OCI-LY7 (cell line): ENCODE results near the gene ITGB2. TPM values are rescaled to one million over a fixed set of nuclear protein-coding genes. Genes with fewer than 3 reads are reported as not detected.

ENCODE experiments used
- BruUV-seq: library from RNA; stranded (reverse); fragments of 400-500 nt; replicated peaks from 2 replicates; lab custom pipeline; 2021; lab: Mats Ljungman, UMichigan
- CTCF ChIA-PET: fragments of 300-600 bp; sonication (Branson Sonifier 250); formaldehyde crosslinking; loops from one replicate; lab custom pipeline; 2022; ENCODE audit warnings: antibody characterized with exemption; ENCODE audit not compliant: unreplicated experiment; lab: Charles Lee
- POLR2A ChIA-PET: fragments of 300-600 bp; sonication (Branson Sonifier 250); formaldehyde crosslinking; loops from one replicate; lab custom pipeline; 2022; ENCODE audit warnings: antibody characterized with exemption; lab: Charles Lee
- DNase-seq: peaks from one replicate; pipeline ENCODE4 v3.0.0-alpha.2; 2015; ENCODE audit warnings: low spot score
- H2AFZ ChIP-seq: fragments of 200-600 bp; sonication (generic), shearing (Covaris generic); 2 replicates; pipeline ENCODE4 v1.6.1; 2014; ENCODE audit warnings: mild to moderate bottlenecking, antibody characterized with exemption, low read length, moderate library complexity
- H3K27ac ChIP-seq: fragments of 200-600 bp; sonication (generic); 2 replicates; pipeline ENCODE4 v1.5.1; 2014; ENCODE audit warnings: mixed run types, low read depth, mild to moderate bottlenecking, moderate library complexity, low read length, inconsistent platforms; ENCODE audit not compliant: poor library complexity, severe bottlenecking
- H3K36me3 ChIP-seq: fragments of 200-600 bp; sonication (generic); 2 replicates; pipeline ENCODE4 v1.6.1; 2014; ENCODE audit warnings: mild to moderate bottlenecking, antibody characterized with exemption, low read length, moderate library complexity, mixed read lengths; ENCODE audit not compliant: insufficient read depth
- H3K4me1 ChIP-seq: fragments of 200-600 bp; sonication (generic); 2 replicates; pipeline ENCODE4 v1.5.1; 2014; ENCODE audit warnings: mild to moderate bottlenecking, low read length; ENCODE audit not compliant: insufficient read depth, poor library complexity, severe bottlenecking
- H3K4me2 ChIP-seq: fragments of 200-600 bp; sonication (generic); 2 replicates; pipeline ENCODE4 v1.6.1; 2014; ENCODE audit warnings: mild to moderate bottlenecking, low read length
- H3K4me3 ChIP-seq: fragments of 200-600 bp; sonication (generic); 2 replicates; pipeline ENCODE4 v1.5.1; 2014; ENCODE audit warnings: mild to moderate bottlenecking, low read depth, low read length; ENCODE audit not compliant: poor library complexity, severe bottlenecking
- H3K79me2 ChIP-seq: fragments of 200-600 bp; sonication (generic); 2 replicates; pipeline ENCODE4 v1.6.1; 2016; ENCODE audit warnings: low read depth, mild to moderate bottlenecking, low read length, moderate library complexity, mixed read lengths; ENCODE audit not compliant: insufficient read depth
- H3K9me2 ChIP-seq: fragments of 200-600 bp; sonication (generic); 2 replicates; pipeline ENCODE4 v1.6.1; 2016; ENCODE audit warnings: mild to moderate bottlenecking, low read length, mixed read lengths; ENCODE audit not compliant: insufficient read depth
- H3K9me3 ChIP-seq: fragments of 200-600 bp; sonication (generic); 2 replicates; pipeline ENCODE4 v1.6.1; 2014; ENCODE audit warnings: mild to moderate bottlenecking, mixed run types, low read length, mixed read lengths
- H4K20me1 ChIP-seq: fragments of 200-600 bp; sonication (generic); 2 replicates; pipeline ENCODE4 v1.6.1; 2014; ENCODE audit warnings: mild to moderate bottlenecking, antibody characterized with exemption, low read length, moderate library complexity, mixed read lengths; ENCODE audit not compliant: insufficient read depth
- EZH2phosphoT487 ChIP-seq: fragments of 200-600 bp; sonication (generic); IDR thresholded peaks from 2 replicates; pipeline ENCODE4 v1.6.1; 2018; ENCODE audit warnings: low read depth, borderline replicate concordance, mild to moderate bottlenecking, mixed run types, antibody characterized with exemption, low read length, moderate library complexity, mixed read lengths
- intact Hi-C: fragments of 100-400 bp; cut with micrococcal nuclease; formaldehyde crosslinking; loops from one replicate; pipeline ENCODE4 v1.10.0; 2022; ENCODE audit not compliant: unreplicated experiment
- total RNA-seq, 2 experiments: library from RNA; depleted of rRNA in 1 of 2; stranded (reverse); fragments of >200 nt in 1 of 2; shearing (Covaris generic) in 1 of 2; gene quantifications; 2 replicates each; pipeline ENCODE4 v1.2.3, GENCODE V29; 2014 to 2022
- TF ChIP-seq, protein P1 (sequence below): fragments of 200-600 bp; sonication (generic); conservative IDR thresholded peaks from 2 replicates; pipeline ENCODE4 v1.5.1; 2014; ENCODE audit warnings: mild to moderate bottlenecking, antibody characterized with exemption, low read length, moderate library complexity, mixed read lengths

The ITGB2 gene
- total RNA-seq, 2 experiments from 2014 or later, result 11.6 to 78.9 TPM

DNA sequence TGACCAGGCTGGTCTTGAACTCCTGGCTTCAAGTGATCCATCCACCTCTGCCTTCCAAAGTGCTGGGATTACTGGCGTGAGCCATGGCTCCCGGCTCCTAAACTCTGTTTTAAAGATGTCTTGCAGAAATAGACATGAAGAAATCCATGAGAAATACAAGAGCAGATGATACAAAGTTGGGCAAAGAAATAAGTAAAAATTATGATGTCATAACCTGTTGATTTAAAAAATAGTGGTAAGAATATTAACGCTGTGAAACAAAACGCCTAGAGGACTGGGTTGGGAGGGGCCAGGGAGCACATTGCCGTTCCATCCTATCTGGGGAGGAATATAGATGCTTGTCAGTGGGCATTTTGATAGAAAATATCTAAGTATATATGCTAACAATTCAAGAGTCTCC, 1.2 kb upstream of the ITGB2 start:
- POLR2A ChIA-PET, result no interaction called here
- H3K4me2 ChIP-seq, result no peak overlapping the region
- TF ChIP-seq EZH2phosphoT487, result no peak
- TF ChIP-seq, protein P1, sequence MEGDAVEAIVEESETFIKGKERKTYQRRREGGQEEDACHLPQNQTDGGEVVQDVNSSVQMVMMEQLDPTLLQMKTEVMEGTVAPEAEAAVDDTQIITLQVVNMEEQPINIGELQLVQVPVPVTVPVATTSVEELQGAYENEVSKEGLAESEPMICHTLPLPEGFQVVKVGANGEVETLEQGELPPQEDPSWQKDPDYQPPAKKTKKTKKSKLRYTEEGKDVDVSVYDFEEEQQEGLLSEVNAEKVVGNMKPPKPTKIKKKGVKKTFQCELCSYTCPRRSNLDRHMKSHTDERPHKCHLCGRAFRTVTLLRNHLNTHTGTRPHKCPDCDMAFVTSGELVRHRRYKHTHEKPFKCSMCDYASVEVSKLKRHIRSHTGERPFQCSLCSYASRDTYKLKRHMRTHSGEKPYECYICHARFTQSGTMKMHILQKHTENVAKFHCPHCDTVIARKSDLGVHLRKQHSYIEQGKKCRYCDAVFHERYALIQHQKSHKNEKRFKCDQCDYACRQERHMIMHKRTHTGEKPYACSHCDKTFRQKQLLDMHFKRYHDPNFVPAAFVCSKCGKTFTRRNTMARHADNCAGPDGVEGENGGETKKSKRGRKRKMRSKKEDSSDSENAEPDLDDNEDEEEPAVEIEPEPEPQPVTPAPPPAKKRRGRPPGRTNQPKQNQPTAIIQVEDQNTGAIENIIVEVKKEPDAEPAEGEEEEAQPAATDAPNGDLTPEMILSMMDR, result no peak
- no peak overlapping the region for H3K27ac ChIP-seq
- intact Hi-C loops, result no loop called here
- H3K79me2 ChIP-seq, result no peaks in the 10 kb centered on the region
- H4K20me1 ChIP-seq, result no peaks in the 10 kb centered on the region
- H2AFZ ChIP-seq, result no peak overlapping the region
- CTCF ChIA-PET, result no interaction called here
- no peaks in the 10 kb centered on the region for H3K9me3 ChIP-seq
- H3K9me2 ChIP-seq, result no peaks in the 10 kb centered on the region
- H3K36me3 ChIP-seq, result no peaks in the 10 kb centered on the region
- DNase-seq, result no peak
- H3K4me3 ChIP-seq, result no peak overlapping the region
- H3K4me1 ChIP-seq, result peaks cover 20% of the 10 kb centered on the region
- no TSS peak for BruUV-seq

DNA sequence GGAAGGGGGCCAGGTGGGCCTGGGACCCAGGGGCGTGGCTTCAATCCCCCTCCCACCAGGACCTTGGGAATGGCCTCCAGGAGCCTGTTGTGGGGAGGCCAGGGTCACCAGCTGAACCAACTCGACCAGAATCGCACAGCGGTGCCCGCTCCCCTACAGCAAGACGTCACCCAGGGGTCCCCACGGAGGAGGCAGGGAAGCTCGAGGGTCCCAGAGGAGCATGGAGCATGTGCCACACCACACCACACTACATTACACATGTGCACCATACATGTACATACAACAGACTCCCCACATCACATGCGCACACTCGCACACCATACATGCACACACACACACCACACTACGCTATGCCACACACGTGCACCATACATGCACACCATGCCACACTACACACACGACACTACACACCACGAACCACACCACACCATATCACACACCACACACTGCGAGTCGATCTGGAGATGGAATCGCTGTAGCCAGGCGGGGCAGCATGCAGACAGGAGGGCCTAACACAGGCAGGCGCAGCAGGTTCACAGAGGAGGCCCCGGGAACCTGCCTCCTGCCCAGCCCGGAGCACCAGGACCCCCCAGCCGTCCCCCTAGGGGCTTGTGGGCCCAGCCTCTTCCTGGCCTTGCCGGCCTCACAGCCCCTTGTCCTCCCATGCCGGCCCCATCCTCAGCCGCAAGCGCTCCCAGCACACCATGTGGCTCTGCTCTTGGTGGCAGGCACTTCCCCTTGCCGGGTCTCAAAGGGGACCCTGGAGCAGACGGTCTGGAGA, 596 bp downstream of the ITGB2 start:
- TF ChIP-seq EZH2phosphoT487, result no peak
- TF ChIP-seq, protein P1, result no peak
- H3K9me2 ChIP-seq, result no peaks in the 10 kb centered on the region
- POLR2A ChIA-PET, result interaction anchor here (0.7 to 1.1 kb wide), 2 partner anchors 9 to 20 kb away, joined by 3 read pairs; no protein-coding TSS in a partner anchor
- H3K4me3 ChIP-seq, result no peak overlapping the region
- peaks cover 16% of the 10 kb centered on the region for H3K4me1 ChIP-seq
- no peaks in the 10 kb centered on the region for H4K20me1 ChIP-seq
- H2AFZ ChIP-seq, result no peak overlapping the region
- CTCF ChIA-PET, result interaction anchor here (1.1 kb wide), 1 partner anchor 7 kb away, joined by 3 read pairs; no protein-coding TSS in a partner anchor
- DNase-seq, result no peak
- H3K9me3 ChIP-seq, result no peaks in the 10 kb centered on the region
- no peak overlapping the region for H3K4me2 ChIP-seq
- intact Hi-C loops, result no loop called here
- no peaks in the 10 kb centered on the region for H3K79me2 ChIP-seq
- H3K36me3 ChIP-seq, result no peaks in the 10 kb centered on the region
- BruUV-seq, result no TSS peak
- H3K27ac ChIP-seq, result no peak overlapping the region
